Cardiac atrium fibroblast (primary cell): ENCODE results near the gene AAMDC. TPM values are rescaled to one million over a fixed set of nuclear protein-coding genes. Genes with fewer than 3 reads are reported as not detected.

ENCODE experiments used
- total RNA-seq: library from RNA; depleted of rRNA; stranded (reverse); fragments of >200 nt; gene quantifications from 2 replicates; pipeline ENCODE4 v1.2.3, GENCODE V29; 2015

AAMDC gene
- 30.1 and 42.0 TPM in 2 replicates for total RNA-seq

DNA sequence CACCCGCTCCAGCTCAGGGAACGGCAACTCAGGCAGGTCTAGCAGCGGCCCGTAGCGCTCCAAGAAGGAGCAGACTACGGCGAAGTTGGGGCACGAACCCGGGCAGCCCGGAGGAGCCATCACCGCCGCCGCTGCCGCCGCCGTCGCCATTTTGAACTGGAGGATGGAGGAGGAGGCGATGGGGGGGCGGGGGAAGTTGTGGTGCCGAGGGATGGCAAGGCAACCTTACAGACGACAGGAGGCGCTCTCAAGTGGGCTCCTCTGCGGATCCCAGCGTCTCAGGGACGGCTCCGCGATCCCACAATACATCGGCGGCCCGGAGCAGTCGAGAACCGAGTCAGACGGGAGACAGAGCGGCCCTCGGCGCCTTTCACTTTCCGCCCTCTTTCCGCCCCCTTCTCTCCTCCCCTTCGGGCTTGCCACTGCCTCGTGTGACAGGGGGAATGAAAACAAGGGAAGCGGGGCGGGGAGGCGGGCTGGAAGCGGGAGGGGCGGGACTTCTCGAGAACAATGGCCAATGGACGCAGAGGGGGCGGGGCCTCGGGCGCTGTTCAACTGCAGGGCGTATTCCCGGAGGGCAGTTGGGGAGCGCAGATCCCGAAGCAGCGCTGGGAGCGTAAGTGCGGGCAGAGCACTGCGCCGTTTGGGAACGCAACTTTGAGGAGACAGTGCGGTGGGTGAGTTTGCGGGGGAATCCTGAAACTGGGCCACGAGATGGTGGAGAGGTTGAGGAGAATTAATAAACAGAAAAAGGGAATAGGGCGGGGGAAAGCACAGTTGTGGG is at the start of gene AAMDC, which contains the start of gene RSF1:
AAMDC (plus strand) TSS at position 580 of the 784 bp plus-strand sequence. CDS start 21,353 bp downstream, outside the sequence.
RSF1 (minus strand) TSS at position 158 of the 784 bp plus-strand sequence; CDS start at position 150, 8 bp downstream.

Other genes starting within 250 kb of the AAMDC start
- gene AQP11, start 231.2 kb upstream of the AAMDC start, total RNA-seq = 0.18 and 0.65 TPM in 2 replicates
- gene CLNS1A, start 183.3 kb upstream of the AAMDC start, total RNA-seq = 85.9 and 104 TPM in 2 replicates
- gene RSF1, start 422 bp upstream of the AAMDC start, total RNA-seq = 13.0 and 19.9 TPM in 2 replicates
- gene INTS4, start 173.5 kb downstream of the AAMDC start, total RNA-seq = 10.7 and 23.1 TPM in 2 replicates
- 2.3 and 2.5 TPM in 2 replicates for gene KCTD14, start 202.1 kb downstream of the AAMDC start, total RNA-seq
- gene THRSP, start 242.7 kb downstream of the AAMDC start, total RNA-seq = not detected in 2 replicates